Spleen (tissue), 11 donors: ENCODE measurements around the gene JMJD1C. TPM values are rescaled to one million over a fixed set of nuclear protein-coding genes. Genes with fewer than 3 reads are reported as not detected.

Experiments
- DNase-seq: peaks from one replicate; pipeline ENCODE4 v3.0.0-alpha.2; 2020
- H3K27ac ChIP-seq, 8 donors: fragments of 200-600 bp; sonication (generic) in 7 of 8; 1 replicate in 4 of 8; 2 replicates in 4 of 8; pipeline versions ENCODE4 v1.5.0 to v1.8.0; 2016 to 2021; ENCODE audit warnings: inconsistent platforms in 4 of 8, mild to moderate bottlenecking in 4 of 8, moderate library complexity in 1 of 8
- H3K27me3 ChIP-seq, 7 donors: fragments of 200-600 bp; sonication (generic) in 6 of 7; replicated peaks in 1 of 7; 1 replicate in 4 of 7; 2 replicates in 3 of 7; pipeline versions ENCODE4 v1.5.0 to v1.8.0; 2016 to 2021; ENCODE audit warnings: inconsistent platforms in 3 of 7, mild to moderate bottlenecking in 1 of 7
- H3K36me3 ChIP-seq, 6 donors: fragments of 200-600 bp; sonication (generic) in 5 of 6; 1 replicate in 4 of 6; 2 replicates in 2 of 6; pipeline versions ENCODE4 v1.5.0 to v1.8.0; 2016 to 2021; ENCODE audit warnings: inconsistent platforms in 2 of 6
- H3K4me1 ChIP-seq, 6 donors: fragments of 200-600 bp; sonication (generic) in 5 of 6; 1 replicate in 3 of 6; 2 replicates in 3 of 6; pipeline versions ENCODE4 v1.5.0 to v1.8.0; 2016 to 2021; ENCODE audit warnings: inconsistent platforms in 3 of 6
- H3K4me3 ChIP-seq, 8 donors: fragments of 200-600 bp; sonication (generic) in 7 of 8; 1 replicate in 4 of 8; 2 replicates in 4 of 8; pipeline versions ENCODE4 v1.5.0 to v1.8.0; 2016 to 2021; ENCODE audit warnings: inconsistent platforms in 4 of 8, mild to moderate bottlenecking in 4 of 8, moderate library complexity in 2 of 8
- H3K9me3 ChIP-seq, 8 donors: fragments of 200-600 bp; sonication (generic) in 7 of 8; 1 replicate in 4 of 8; 2 replicates in 4 of 8; pipeline versions ENCODE4 v1.5.0 to v1.8.0; 2016 to 2021; ENCODE audit warnings: inconsistent platforms in 4 of 8
- POLR2A ChIP-seq, 3 donors: fragments of 450-650 bp; IDR thresholded peaks; one replicate each; pipeline ENCODE4 v1.5.1; 2017; ENCODE audit warnings: antibody characterized with exemption in 3 of 3, mild to moderate bottlenecking in 1 of 3
- POLR2AphosphoS5 ChIP-seq, 3 donors: sonication (generic); formaldehyde crosslinking; IDR thresholded peaks; one replicate each; pipeline ENCODE4 v1.5.1; 2017; ENCODE audit warnings: antibody characterized with exemption in 3 of 3
- WGBS, 5 donors: extraction: QIAGEN DNeasy Blood & Tissue Kit in 3 of 5; methylation state at CpG; one replicate each; pipeline versions ENCODE4 v1.1.5 to v1.1.7; 2013 to 2018; 5-methylcytosine and 5-hydroxymethylcytosine counted together
- intact Hi-C: fragments of 100-400 bp; cut with DNase I; formaldehyde crosslinking; loops from one replicate; pipeline ENCODE4 v1.15.0; 2023; ENCODE audit warnings: low total_unique reads
- polyA plus RNA-seq, 3 donors: library from polyadenylated mRNA; stranded (reverse); fragments of 200-250 nt; gene quantifications; one replicate each; pipeline ENCODE4 v1.2.1, GENCODE V29; 2013
- total RNA-seq, 7 donors: library from RNA; depleted of rRNA in 3 of 7; stranded (reverse); fragments of >200 nt in 3 of 7; fragmentation: NEBNext Ultra II Directional in 4 of 7; extraction: Animal tissue kit (Norgen Biotek cat#: 25700) in 4 of 7; gene quantifications; one replicate each; pipeline versions ENCODE4 v1.1.0 to v1.2.1, GENCODE V29; 2016 to 2021
- TF ChIP-seq, protein P1 (sequence below), 11 experiments: fragments of 200-600 bp in 7 of 11; fragments of 450-650 bp in 4 of 11; sonication (generic) in 4 of 11; IDR thresholded peaks in 8 of 11; conservative IDR thresholded peaks in 3 of 11; 1 replicate in 7 of 11; 2 replicates in 4 of 11; pipeline versions ENCODE4 v1.4.0 to v1.8.0; 2016 to 2021; ENCODE audit warnings: antibody characterized with exemption in 11 of 11, inconsistent platforms in 4 of 11, mild to moderate bottlenecking in 1 of 11
- donor health status: healthy with polysubstance abuse.
- donor health status: DM: no; HTN: no; CAD: no; lungs with moderate emphysema.
- donor health status: DM: no; HTN: no; CAD: no.
- donor health status: Bipolar disorder and iron deficiency.
- donor health status: healthy.
- donor health status: DM: no; HTN: no; CAD: no.
- donor health status: DM: yes; HTN: yes; CAD: no.

JMJD1C gene
- total and polyA plus RNA-seq, 10 donors = 54.3 to 272 (median 137) TPM

DNA sequence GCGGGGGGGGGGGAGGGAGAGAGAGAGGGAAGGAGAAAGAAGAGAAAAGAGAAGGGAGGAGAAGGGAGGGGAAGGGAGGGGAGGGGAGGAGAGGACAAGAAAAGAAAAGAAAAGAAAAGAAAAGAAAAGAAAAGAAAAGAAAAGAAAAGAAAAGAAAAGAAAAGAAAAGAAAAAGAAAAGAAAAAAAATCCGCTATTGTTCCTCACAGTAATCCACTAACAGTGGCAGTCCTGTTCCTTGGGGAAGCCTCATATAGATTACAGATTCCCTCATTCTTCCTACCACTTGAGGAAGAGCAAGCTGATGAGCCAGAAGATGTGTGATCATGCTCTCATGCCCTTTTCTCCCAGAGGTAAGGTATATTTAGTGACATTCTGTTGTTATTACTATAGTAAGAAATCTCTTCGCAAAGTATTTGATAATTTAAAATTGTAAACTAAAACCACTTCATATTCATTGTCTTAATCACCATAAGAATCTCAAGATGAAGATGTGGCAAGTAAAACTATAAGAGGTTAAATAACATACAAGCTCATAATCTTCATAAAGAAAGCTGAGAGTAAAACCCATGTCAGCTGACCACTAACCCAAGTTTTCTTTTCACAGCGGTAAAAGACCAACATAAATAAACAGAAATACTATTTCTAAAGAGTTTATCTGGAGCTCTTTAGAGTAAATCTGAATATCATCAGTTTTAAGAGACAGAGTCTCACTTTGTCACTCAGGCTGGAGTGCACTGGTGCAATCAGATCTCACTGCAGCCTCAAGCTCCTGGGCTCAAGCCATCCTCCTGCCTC lies 128.1 kb downstream of the JMJD1C start:
- TF ChIP-seq, protein P1, sequence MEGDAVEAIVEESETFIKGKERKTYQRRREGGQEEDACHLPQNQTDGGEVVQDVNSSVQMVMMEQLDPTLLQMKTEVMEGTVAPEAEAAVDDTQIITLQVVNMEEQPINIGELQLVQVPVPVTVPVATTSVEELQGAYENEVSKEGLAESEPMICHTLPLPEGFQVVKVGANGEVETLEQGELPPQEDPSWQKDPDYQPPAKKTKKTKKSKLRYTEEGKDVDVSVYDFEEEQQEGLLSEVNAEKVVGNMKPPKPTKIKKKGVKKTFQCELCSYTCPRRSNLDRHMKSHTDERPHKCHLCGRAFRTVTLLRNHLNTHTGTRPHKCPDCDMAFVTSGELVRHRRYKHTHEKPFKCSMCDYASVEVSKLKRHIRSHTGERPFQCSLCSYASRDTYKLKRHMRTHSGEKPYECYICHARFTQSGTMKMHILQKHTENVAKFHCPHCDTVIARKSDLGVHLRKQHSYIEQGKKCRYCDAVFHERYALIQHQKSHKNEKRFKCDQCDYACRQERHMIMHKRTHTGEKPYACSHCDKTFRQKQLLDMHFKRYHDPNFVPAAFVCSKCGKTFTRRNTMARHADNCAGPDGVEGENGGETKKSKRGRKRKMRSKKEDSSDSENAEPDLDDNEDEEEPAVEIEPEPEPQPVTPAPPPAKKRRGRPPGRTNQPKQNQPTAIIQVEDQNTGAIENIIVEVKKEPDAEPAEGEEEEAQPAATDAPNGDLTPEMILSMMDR (IDR thresholded peaks at IDR 0.05 in 8 of 11, conservative IDR thresholded peaks at IDR 0.05 in 3 of 11) = no peak
- TF ChIP-seq POLR2AphosphoS5 (IDR thresholded peaks at IDR 0.05) = no peak
- no peak for TF ChIP-seq POLR2A (IDR thresholded peaks at IDR 0.05)
- intact Hi-C loops = no loop called here
- no peak overlapping the region for H3K4me3 ChIP-seq
- no peak overlapping the region for H3K27ac ChIP-seq
- DNase-seq = no peak
- no peaks in the 10 kb centered on the region for H3K27me3 ChIP-seq
- no peaks in the 10 kb centered on the region for H3K36me3 ChIP-seq
- no peaks in the 10 kb centered on the region for H3K9me3 ChIP-seq
- WGBS, 5 donors = 95 to 98% (median 97%) methylated on average over 4 of the region's 4 CpGs
- no peaks in the 10 kb centered on the region for H3K4me1 ChIP-seq

DNA sequence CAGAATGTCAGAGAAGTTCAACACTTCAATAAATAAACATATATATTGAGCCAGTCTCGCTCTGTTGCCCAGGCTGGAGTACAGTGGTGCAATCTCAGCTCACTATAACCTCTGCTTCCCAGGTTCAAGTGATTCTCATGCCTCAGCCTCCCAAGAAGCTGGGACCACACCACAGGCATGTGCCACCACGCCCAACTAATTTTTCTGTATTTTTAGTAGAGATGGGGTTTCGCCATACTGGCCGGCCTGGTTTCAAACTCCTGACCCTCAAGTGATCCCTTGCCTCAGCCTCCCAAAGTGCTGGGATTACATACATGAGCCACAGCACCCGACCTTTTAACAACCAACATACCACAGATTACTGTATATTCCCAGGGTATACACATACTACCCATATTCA lies 134.2 kb downstream of the JMJD1C start:
- Histone ChIP-seq H3K36me3 (no peaks in the 10 kb centered on the region), H3K27me3 (no peaks in the 10 kb centered on the region), H3K4me3 (no peak overlapping the region), H3K27ac (no peak overlapping the region), H3K9me3 (no peaks in the 10 kb centered on the region), H3K4me1 (no peaks in the 10 kb centered on the region)
- no peak for TF ChIP-seq POLR2AphosphoS5 (IDR thresholded peaks at IDR 0.05)
- TF ChIP-seq POLR2A (IDR thresholded peaks at IDR 0.05) = no peak
- TF ChIP-seq, protein P1 (IDR thresholded peaks at IDR 0.05 in 8 of 11, conservative IDR thresholded peaks at IDR 0.05 in 3 of 11) = no peak
- WGBS, 5 donors = 92 to 99% (median 98%) methylated on average over 5 of the region's 5 CpGs
- intact Hi-C loops = no loop called here
- no peak for DNase-seq

DNA sequence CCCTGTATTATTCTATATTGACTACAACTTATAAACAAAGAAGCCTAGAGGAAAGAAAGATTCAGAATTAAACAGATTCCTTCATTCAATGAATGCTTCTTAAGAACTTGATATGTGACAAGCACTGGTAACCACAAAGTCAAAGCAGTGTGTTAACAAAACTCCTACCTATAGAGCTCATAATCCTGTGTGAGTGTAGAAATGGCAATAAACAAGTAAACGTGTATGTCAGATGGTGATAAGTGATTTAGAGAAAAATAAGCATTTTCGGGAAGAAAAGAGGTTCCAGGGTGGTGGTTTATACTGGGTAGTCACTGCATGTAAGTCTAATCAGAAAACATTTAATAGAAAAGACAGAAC lies 141.3 kb downstream of the JMJD1C start:
- no peak for DNase-seq
- H3K4me1 ChIP-seq = no peaks in the 10 kb centered on the region
- 84 to 91% (median 86%) methylated on average over 2 of the region's 2 CpGs for WGBS, 5 donors
- H3K36me3 ChIP-seq = no peaks in the 10 kb centered on the region
- intact Hi-C loops = no loop called here
- H3K9me3 ChIP-seq = no peaks in the 10 kb centered on the region
- H3K27me3 ChIP-seq = no peaks in the 10 kb centered on the region
- TF ChIP-seq POLR2A (IDR thresholded peaks at IDR 0.05) = no peak
- TF ChIP-seq POLR2AphosphoS5 (IDR thresholded peaks at IDR 0.05) = no peak
- TF ChIP-seq, protein P1 (IDR thresholded peaks at IDR 0.05 in 8 of 11, conservative IDR thresholded peaks at IDR 0.05 in 3 of 11) = no peak
- no peak overlapping the region for H3K4me3 ChIP-seq
- no peak overlapping the region for H3K27ac ChIP-seq

DNA sequence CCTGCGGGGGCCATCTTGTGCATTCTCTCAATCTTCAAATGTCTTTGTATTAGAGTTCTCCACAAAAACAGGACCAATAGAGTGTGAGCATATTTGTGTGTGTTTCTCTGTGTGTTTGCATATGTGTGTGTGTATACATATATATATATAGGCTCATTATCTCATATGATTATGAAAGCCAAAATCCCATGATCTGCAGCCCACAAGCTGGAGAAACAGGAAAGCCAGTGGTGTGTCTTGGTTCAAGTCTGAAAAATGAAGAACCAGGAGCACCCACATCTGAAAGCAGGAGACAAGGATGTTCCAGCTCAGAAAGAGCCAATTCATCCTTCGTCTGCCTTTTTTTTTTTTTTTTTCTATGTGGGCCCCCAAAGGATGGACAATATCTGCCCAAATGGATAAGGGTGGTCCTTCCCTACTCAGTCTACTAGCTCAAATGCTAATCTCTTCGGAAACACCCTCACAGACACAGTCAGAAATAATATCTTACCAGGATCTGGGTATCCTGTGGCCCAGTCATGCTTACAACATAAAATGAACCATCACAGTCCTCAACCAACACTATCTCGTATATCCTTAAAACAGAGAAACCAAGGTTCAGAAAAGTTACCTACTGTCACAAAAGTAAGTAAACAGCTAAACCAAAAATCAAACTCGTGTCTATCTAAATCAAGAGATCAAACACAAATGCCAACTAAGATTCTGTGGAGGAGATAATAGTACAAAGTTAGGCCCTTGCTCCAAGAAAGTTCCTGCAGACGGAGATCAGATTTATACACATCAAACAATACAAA lies 141.9 kb downstream of the JMJD1C start:
- WGBS, 5 donors = 91 to 98% (median 91%) methylated on average over 6 of the region's 6 CpGs

More for the DNA sequence above, 141.9 kb downstream of the JMJD1C start:
- Histone ChIP-seq H3K27ac (no peak overlapping the region), H3K9me3 (no peaks in the 10 kb centered on the region), H3K36me3 (no peaks in the 10 kb centered on the region), H3K4me1 (no peaks in the 10 kb centered on the region), H3K27me3 (no peaks in the 10 kb centered on the region), H3K4me3 (no peak overlapping the region)
- no peak for DNase-seq
- TF ChIP-seq, protein P1 (IDR thresholded peaks at IDR 0.05 in 8 of 11, conservative IDR thresholded peaks at IDR 0.05 in 3 of 11) = no peak
- TF ChIP-seq POLR2AphosphoS5 (IDR thresholded peaks at IDR 0.05) (no peak), POLR2A (IDR thresholded peaks at IDR 0.05) (no peak)
- intact Hi-C loops = no loop called here
